GM21447 (cell line): ENCODE data around the gene CCDC7.
A peak's percentile ranks its signal among the peaks of the same experiment; 100 is the strongest.
"Not testable (repeated sequence)": the region's sequence is repeated elsewhere in the genome, so short reads cannot be mapped to it uniquely, and the experiment has no call there.

ENCODE experiments used
- ATAC-seq: cut with Tn5 transposase; IDR thresholded peaks from one replicate; pipeline ENCODE4 v1.9.1; 2021; ENCODE audit not compliant: unreplicated experiment

The CCDC7 gene

GRCh38 chr10:32445740-32446535 lies at the start of gene CCDC7:
Gene CCDC7, plus strand, starts transcription at chr10:32446140. Its CDS starts 5,503 bp downstream, at chr10:32451643.
- ATAC-seq: peak; percentile 91

- ATAC-seq: not testable (repeated sequence)
Measured at GRCh38 chr10:32397163-32397562, 48.8 kb upstream of the CCDC7 start.

- not testable (repeated sequence) for ATAC-seq
Measured at GRCh38 chr10:32399720-32400119, 46.2 kb upstream of the CCDC7 start.

GRCh38 chr10:32400961-32401360 lies 45.0 kb upstream of the CCDC7 start:
- no peak for ATAC-seq

GRCh38 chr10:32402499-32402898 lies 43.4 kb upstream of the CCDC7 start:
- no peak for ATAC-seq

- ATAC-seq: no peak
Measured at GRCh38 chr10:32403091-32403490, 42.8 kb upstream of the CCDC7 start.

GRCh38 chr10:32408690-32409089 lies 37.2 kb upstream of the CCDC7 start:
- no peak for ATAC-seq

GRCh38 chr10:32409741-32410140 lies 36.2 kb upstream of the CCDC7 start:
- ATAC-seq: no peak

GRCh38 chr10:32410569-32410968 lies 35.4 kb upstream of the CCDC7 start:
- ATAC-seq: no peak

- ATAC-seq: no peak
Measured at GRCh38 chr10:32411797-32412498, 34.0 kb upstream of the CCDC7 start.

GRCh38 chr10:32412499-32412853 lies 33.5 kb upstream of the CCDC7 start:
- no peak for ATAC-seq

- ATAC-seq: no peak
Measured at GRCh38 chr10:32413513-32413912, 32.4 kb upstream of the CCDC7 start.

GRCh38 chr10:32415361-32415760 lies 30.6 kb upstream of the CCDC7 start:
- no peak for ATAC-seq

GRCh38 chr10:32417911-32418547 lies 27.9 kb upstream of the CCDC7 start:
- ATAC-seq: no peak

- ATAC-seq: no peak
Measured at GRCh38 chr10:32418572-32418971, 27.4 kb upstream of the CCDC7 start.

- no peak for ATAC-seq
Measured at GRCh38 chr10:32419615-32420014, 26.3 kb upstream of the CCDC7 start.

GRCh38 chr10:32426186-32426585 lies 19.8 kb upstream of the CCDC7 start:
- ATAC-seq: no peak

- no peak for ATAC-seq
Measured at GRCh38 chr10:32433542-32433941, 12.4 kb upstream of the CCDC7 start.

- no peak for ATAC-seq
Measured at GRCh38 chr10:32436215-32436614, 9.7 kb upstream of the CCDC7 start.

GRCh38 chr10:32437334-32437733 lies 8.6 kb upstream of the CCDC7 start:
- ATAC-seq: no peak

GRCh38 chr10:32445036-32445435 lies 904 bp upstream of the CCDC7 start:
- ATAC-seq: no peak
